ENCODE data around the gene AEBP1.

Gene AEBP1

GRCh38 chr7:44062903-44063295 is 41.2 kb upstream of the AEBP1 start:
- no peak for DNase-seq (ENCODE audit: low spot score)
- TF ChIP-seq CTCF (IDR thresholded peaks at IDR 0.05; ENCODE audit: extremely low read depth, insufficient read depth, missing control alignments), result no peak
- in situ Hi-C loops (cut with MboI; ENCODE audit: low pct_unique_long_range_greater_than_20kb, low sequenced_read_pairs, unreplicated experiment), result no loop called here

GRCh38 chr7:44063547-44063893 is 40.6 kb upstream of the AEBP1 start:
- DNase-seq (ENCODE audit: low spot score), result no peak
- in situ Hi-C loops (cut with MboI; ENCODE audit: low pct_unique_long_range_greater_than_20kb, low sequenced_read_pairs, unreplicated experiment), result no loop called here
- no peak for TF ChIP-seq CTCF (IDR thresholded peaks at IDR 0.05; ENCODE audit: extremely low read depth, insufficient read depth, missing control alignments)

GRCh38 chr7:44063894-44064651 is 40.1 kb upstream of the AEBP1 start:
- no peak for DNase-seq (ENCODE audit: low spot score)
- in situ Hi-C loops (cut with MboI; ENCODE audit: low pct_unique_long_range_greater_than_20kb, low sequenced_read_pairs, unreplicated experiment), result no loop called here
- no peak for TF ChIP-seq CTCF (IDR thresholded peaks at IDR 0.05; ENCODE audit: extremely low read depth, insufficient read depth, missing control alignments)

- DNase-seq (ENCODE audit: low spot score), result no peak
- TF ChIP-seq CTCF (IDR thresholded peaks at IDR 0.05; ENCODE audit: extremely low read depth, insufficient read depth, missing control alignments), result no peak
- in situ Hi-C loops (cut with MboI; ENCODE audit: low pct_unique_long_range_greater_than_20kb, low sequenced_read_pairs, unreplicated experiment), result no loop called here
These were observed 39.2 kb upstream of the AEBP1 start for GRCh38 chr7:44064791-44065430.

- no peak for DNase-seq (ENCODE audit: low spot score)
- no peak for TF ChIP-seq CTCF (IDR thresholded peaks at IDR 0.05; ENCODE audit: extremely low read depth, insufficient read depth, missing control alignments)
- in situ Hi-C loops (cut with MboI; ENCODE audit: low pct_unique_long_range_greater_than_20kb, low sequenced_read_pairs, unreplicated experiment), result no loop called here
These were observed 38.6 kb upstream of the AEBP1 start, which contains the start of gene PGAM2 for GRCh38 chr7:44065431-44066110. Gene PGAM2, minus strand, starts transcription at chr7:44065567. Its CDS starts 38 bp downstream, at chr7:44065529.

GRCh38 chr7:44066111-44066460 is 38.1 kb upstream of the AEBP1 start:
- DNase-seq (ENCODE audit: low spot score), result no peak
- in situ Hi-C loops (cut with MboI; ENCODE audit: low pct_unique_long_range_greater_than_20kb, low sequenced_read_pairs, unreplicated experiment), result no loop called here
- no peak for TF ChIP-seq CTCF (IDR thresholded peaks at IDR 0.05; ENCODE audit: extremely low read depth, insufficient read depth, missing control alignments)
